ENCODE results near the gene XPO6.

Gene XPO6

DNA sequence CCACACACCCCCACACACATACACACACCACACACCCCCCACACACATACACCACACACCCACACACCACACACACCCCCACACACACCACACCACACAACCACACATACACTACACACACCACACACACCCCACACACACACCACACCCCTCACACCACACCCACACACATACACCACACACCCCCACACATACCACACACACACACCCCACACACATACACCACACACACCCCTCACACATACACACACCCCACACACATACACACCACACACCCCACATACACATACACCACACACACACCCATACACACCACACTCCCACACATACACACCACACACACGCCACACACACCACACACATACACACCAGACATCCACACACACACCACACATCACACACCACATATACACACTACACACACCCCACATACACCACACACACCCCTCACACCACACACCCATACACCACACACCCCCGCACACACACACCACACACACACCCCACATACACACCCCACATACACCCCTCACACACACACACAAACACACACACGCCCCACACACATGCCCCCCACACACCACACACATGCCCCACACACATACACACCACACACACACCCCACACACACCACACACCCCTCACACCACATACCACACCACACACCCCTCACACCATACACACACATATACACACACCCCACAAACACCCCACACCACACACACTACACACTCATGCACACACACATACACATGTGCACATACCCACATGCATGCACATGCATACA is 122.4 kb downstream of the XPO6 start:
- H3K4me3 ChIP-seq (ENCODE audit: low read depth, low read length) = no peak overlapping the region
- TF ChIP-seq, protein P1, sequence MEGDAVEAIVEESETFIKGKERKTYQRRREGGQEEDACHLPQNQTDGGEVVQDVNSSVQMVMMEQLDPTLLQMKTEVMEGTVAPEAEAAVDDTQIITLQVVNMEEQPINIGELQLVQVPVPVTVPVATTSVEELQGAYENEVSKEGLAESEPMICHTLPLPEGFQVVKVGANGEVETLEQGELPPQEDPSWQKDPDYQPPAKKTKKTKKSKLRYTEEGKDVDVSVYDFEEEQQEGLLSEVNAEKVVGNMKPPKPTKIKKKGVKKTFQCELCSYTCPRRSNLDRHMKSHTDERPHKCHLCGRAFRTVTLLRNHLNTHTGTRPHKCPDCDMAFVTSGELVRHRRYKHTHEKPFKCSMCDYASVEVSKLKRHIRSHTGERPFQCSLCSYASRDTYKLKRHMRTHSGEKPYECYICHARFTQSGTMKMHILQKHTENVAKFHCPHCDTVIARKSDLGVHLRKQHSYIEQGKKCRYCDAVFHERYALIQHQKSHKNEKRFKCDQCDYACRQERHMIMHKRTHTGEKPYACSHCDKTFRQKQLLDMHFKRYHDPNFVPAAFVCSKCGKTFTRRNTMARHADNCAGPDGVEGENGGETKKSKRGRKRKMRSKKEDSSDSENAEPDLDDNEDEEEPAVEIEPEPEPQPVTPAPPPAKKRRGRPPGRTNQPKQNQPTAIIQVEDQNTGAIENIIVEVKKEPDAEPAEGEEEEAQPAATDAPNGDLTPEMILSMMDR (IDR thresholded peaks at IDR 0.05; ENCODE audit: low read depth, low read length) = no peak

DNA sequence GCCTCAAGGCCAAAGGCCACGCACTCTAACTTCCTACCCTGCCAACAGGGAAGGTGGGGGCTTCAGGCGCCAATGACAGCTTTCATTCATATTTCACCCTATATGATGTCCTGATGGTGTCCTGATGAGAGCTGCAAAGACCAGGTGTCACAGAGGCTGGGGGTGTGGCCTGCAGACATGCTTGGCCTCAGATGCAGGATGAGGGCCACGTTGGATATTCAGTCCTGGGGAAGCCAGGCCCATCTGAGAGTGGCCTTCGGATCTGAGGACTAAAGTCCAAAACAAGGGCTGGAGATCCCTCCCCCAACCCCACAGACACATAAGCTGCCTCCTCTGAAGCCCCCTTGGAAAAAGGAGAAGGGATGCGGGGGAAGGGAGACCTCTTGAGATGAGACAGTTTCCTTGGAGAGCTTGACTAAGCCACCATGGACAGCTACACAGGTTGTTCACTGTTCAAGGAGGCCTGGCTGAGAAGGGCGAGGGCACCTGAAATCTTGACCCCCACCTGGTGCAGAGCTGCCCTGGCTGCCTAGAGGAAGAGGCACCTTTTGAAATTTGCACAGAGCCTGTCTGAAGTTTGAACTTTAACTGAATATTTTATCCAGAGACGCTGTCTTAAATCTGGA is 124.0 kb downstream of the XPO6 start:
- TF ChIP-seq, protein P1 (IDR thresholded peaks at IDR 0.05; ENCODE audit: low read depth, low read length) = no peak
- H3K4me3 ChIP-seq (ENCODE audit: low read depth, low read length) = no peak overlapping the region

GRCh38 chr16:28087140-28087660 is 124.6 kb downstream of the XPO6 start:
- TF ChIP-seq, protein P1 (IDR thresholded peaks at IDR 0.05; ENCODE audit: low read depth, low read length) = no peak
- H3K4me3 ChIP-seq (ENCODE audit: low read depth, low read length) = no peak overlapping the region

DNA sequence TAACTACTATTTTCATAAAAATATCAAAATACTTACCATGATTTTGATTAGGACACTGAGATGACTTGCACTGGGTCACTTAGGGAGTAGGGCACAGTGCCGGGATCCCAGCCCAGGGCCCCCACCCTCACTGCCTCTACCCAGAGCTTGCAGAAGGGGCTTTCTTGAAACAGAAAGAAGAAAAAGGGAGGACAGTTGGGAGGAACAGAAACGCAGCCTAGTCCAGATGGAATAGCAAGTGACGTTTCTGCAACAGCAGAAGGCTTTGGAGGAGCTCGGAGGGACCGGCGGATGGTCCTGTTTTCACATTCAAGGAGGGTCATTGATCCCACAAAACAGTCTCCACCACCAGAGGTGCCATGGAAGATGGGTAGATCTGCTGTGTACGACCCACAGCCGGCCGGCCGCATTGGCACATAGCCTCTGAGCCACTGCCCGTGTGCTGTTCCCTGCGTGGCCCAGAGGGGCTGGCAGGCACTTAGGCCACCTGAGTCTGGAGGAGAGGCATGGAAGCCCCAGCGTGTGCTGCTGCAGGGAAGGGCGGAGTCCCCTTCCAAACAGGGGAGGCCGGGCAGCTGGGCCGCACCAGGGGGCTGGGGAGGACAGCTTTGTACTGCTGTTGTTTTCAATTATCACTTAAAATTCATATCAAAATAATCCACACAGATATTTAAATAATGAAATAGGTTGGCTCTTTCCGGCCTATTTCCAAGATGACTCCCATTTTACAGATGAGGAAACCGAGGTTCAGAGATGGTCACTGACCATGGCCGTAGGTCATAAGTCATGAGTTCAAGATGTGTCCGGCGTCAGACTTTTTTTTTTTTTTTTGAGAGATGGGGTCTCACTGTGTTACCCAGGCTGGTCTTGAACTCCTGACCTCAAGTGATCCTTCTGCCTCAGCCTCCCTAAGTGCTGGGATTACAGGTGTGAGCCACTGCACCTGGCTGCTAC is 125.3 kb downstream of the XPO6 start:
- TF ChIP-seq, protein P1 (IDR thresholded peaks at IDR 0.05; ENCODE audit: low read depth, low read length) = no peak
- H3K4me3 ChIP-seq (ENCODE audit: low read depth, low read length) = no peak overlapping the region

- TF ChIP-seq, protein P1 (IDR thresholded peaks at IDR 0.05; ENCODE audit: low read depth, low read length) = no peak
- H3K4me3 ChIP-seq (ENCODE audit: low read depth, low read length) = no peak overlapping the region
Observed at GRCh38 chr16:28085389-28086171, 126.2 kb downstream of the XPO6 start.

DNA sequence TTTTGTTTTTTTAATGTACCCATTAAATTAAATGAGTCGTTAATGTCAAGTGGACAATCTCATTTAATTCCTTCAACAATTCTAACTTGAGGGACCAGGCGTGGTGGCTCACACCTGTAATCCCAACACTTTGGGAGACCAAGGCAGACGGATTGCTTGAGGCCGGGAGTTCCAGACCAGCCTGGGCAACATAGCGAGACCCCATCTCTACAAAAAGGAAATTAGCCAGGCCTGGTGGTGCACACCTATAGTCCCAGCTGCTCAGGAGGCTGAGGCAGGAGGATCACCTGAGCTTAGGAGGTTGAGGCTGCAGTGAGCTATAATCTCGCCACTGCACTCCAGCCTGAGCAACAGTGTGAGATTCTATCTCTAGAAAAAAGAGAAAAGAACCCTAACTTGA is 127.6 kb downstream of the XPO6 start:
- no peak overlapping the region for H3K4me3 ChIP-seq (ENCODE audit: low read depth, low read length)

More for the DNA sequence above, 127.6 kb downstream of the XPO6 start:
- TF ChIP-seq, protein P1 (IDR thresholded peaks at IDR 0.05; ENCODE audit: low read depth, low read length) = no peak

All from WI38 (cell line).